NT2/D1 (cell line): ENCODE results near the gene ASIC2.

Source experiments
- SUZ12 ChIP-seq: IDR thresholded peaks from 2 replicates; pipeline ENCODE4 v1.6.1; 2011; ENCODE audit not compliant: insufficient read length, insufficient read depth; ENCODE audit errors: extremely low read depth
- YY1 ChIP-seq: IDR thresholded peaks from 2 replicates; pipeline ENCODE4 v1.6.1; 2011; ENCODE audit not compliant: insufficient read length, insufficient read depth
- ZNF274 ChIP-seq: IDR thresholded peaks from 2 replicates; pipeline ENCODE4 v1.6.1; 2011; ENCODE audit warnings: mild to moderate bottlenecking, low read depth, low read length

DNA sequence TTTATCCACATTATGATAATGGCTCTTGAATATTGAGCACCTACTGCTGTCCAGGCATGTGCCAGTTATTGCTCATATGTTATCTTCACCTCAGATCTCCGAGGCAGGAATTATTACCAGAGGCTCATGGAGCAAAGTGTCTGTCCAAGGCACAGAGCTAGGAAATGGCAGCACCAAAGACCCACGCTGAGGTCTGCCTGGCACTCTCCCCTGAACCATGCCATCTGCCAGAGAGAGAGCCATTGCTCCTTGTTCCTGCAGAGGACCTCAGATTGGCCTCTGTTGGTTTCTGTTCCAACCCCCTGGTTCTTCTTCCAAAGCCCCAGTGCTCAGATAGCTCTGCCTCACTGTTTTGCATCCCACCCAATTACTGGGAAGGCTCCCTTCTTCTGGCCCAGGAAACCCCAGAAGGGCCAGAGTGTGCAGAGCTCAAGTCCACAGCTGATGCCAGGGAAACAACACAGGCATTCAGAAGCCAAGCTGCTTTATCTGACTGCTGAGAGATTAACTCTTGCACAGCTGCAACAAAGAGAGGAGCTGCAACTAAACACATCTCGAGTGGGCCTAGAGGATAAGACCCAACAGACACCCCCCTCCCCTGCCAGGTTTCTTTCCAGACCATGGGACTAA, 5.9 kb downstream of the ASIC2 start:
- TF ChIP-seq YY1, result no peak
- no peak for TF ChIP-seq ZNF274
- TF ChIP-seq SUZ12, result no peak
